ENCODE data around the gene ADAMTS2.

ADAMTS2 gene

DNA sequence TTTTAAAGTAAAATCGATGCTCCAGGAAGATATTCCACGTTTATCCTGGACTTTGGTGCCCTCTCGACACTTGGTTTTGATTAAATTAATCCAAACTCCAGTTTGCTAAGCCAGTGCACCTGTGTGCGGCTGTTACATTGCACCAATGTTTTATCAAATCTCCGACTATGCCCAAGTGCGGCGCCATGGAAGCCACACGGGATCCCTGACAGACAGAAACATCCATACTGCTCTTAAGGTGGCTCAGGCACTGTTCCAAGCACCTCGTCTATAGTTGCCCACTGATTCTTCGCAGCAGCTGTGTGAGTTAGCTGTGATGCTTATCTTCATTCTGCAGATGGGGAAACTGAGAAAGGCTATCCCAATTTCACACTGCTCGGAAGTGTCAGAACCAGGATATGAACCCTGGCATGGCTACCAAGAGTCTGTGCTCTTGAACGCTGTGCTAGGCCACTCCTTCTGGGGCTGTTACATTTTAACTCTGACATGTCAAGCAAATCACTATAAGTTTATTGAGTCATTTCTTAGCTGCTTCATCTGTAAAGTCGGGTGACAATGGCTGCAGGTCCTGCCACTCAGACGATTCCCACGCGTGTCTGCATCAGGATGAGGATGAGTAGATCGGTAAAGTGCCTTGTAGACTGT, 113.0 kb downstream of the ADAMTS2 start:
- peaks cover 3% of the 10 kb centered on the region for H3K9me3 ChIP-seq (ENCODE audit: insufficient read depth, low read length, severe bottlenecking)
- no peaks in the 10 kb centered on the region for H3K27me3 ChIP-seq (ENCODE audit: insufficient read depth, low read length, poor library complexity)
- H3K4me2 ChIP-seq (ENCODE audit: insufficient read depth, low read length) = no peak overlapping the region
- no peak overlapping the region for H3K4me3 ChIP-seq (ENCODE audit: low read depth in 1 of 2, low read length in 2 of 2)
- no peaks in the 10 kb centered on the region for H3K4me1 ChIP-seq (ENCODE audit: insufficient read depth, low read length)
- TF ChIP-seq CTCF (IDR thresholded peaks at IDR 0.05; ENCODE audit: borderline replicate concordance, extremely low read depth, low read length, poor library complexity, severe bottlenecking) = no peak
- no peak for TF ChIP-seq EZH2 (IDR thresholded peaks at IDR 0.05; ENCODE audit: borderline replicate concordance, low read depth, low read length, severe bottlenecking)
- ATAC-seq (ENCODE audit: insufficient read depth, low read depth) (no peak), DNase-seq (no peak)
- no peak overlapping the region for H2AFZ ChIP-seq (ENCODE audit: low read depth, low read length)
- no peak overlapping the region for H3K9ac ChIP-seq (ENCODE audit: low read depth, low read length)
- no peaks in the 10 kb centered on the region for H3K79me2 ChIP-seq (ENCODE audit: insufficient read depth, low read length)
- no peak overlapping the region for H3K27ac ChIP-seq (ENCODE audit: low read length)
- H3K36me3 ChIP-seq (ENCODE audit: insufficient read depth, low read length) = no peaks in the 10 kb centered on the region
- no peaks in the 10 kb centered on the region for H4K20me1 ChIP-seq (ENCODE audit: insufficient read depth, low read length)

DNA sequence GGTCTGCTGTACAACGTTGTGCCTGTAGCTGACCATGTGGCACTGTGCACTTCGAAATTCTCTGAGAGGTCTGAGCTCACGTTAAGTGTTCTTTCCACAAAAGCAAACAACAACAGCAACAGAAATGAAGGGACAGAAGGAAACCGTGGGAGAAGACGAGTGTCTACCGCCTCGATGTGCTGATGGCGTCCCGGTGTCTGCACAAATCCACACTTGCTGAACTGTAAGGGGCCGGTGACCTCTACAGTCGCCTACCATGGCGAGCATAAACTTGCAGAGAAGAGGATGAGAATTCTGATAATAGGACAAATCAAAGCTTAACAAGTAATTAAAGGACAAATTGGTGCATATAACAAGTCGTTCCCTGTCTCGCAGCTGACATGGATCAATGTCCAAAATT, 114.0 kb downstream of the ADAMTS2 start:
- Histone ChIP-seq H2AFZ (ENCODE audit: low read depth, low read length) (no peak overlapping the region), H3K9ac (ENCODE audit: low read depth, low read length) (no peak overlapping the region), H3K4me3 (ENCODE audit: low read depth in 1 of 2, low read length in 2 of 2) (no peak overlapping the region), H3K79me2 (ENCODE audit: insufficient read depth, low read length) (no peaks in the 10 kb centered on the region), H3K27me3 (ENCODE audit: insufficient read depth, low read length, poor library complexity) (no peaks in the 10 kb centered on the region), H3K4me1 (ENCODE audit: insufficient read depth, low read length) (no peaks in the 10 kb centered on the region), H3K27ac (ENCODE audit: low read length) (no peak overlapping the region), H3K36me3 (ENCODE audit: insufficient read depth, low read length) (no peaks in the 10 kb centered on the region), H4K20me1 (ENCODE audit: insufficient read depth, low read length) (no peaks in the 10 kb centered on the region), H3K9me3 (ENCODE audit: insufficient read depth, low read length, severe bottlenecking) (no peaks in the 10 kb centered on the region), H3K4me2 (ENCODE audit: insufficient read depth, low read length) (no peak overlapping the region)
- no peak for ATAC-seq (ENCODE audit: insufficient read depth, low read depth)
- no peak for DNase-seq
- TF ChIP-seq EZH2 (IDR thresholded peaks at IDR 0.05; ENCODE audit: borderline replicate concordance, low read depth, low read length, severe bottlenecking) (no peak), CTCF (IDR thresholded peaks at IDR 0.05; ENCODE audit: borderline replicate concordance, extremely low read depth, low read length, poor library complexity, severe bottlenecking) (no peak)

DNA sequence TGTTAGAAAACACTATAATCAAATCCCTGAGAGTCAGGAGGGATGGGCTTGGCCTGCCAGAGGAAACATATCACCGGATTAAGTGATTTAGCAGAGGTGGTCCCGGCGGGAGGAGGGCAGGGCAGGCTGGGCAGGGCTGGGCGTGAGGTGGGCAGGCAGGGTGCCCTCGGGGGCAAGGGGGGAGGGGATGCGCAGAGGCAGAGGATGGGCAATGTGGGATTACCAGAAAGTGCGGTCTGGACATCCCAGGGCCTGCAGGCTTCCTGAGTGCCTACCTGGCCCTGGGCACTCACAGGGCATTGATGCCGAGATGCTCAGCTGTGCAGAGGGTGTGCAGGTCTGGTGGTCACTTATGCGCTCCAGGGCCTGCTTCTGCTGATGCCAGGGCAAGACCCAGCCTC, 115.2 kb downstream of the ADAMTS2 start:
- H3K36me3 ChIP-seq (ENCODE audit: insufficient read depth, low read length) = no peaks in the 10 kb centered on the region
- no peak overlapping the region for H2AFZ ChIP-seq (ENCODE audit: low read depth, low read length)
- H3K9me3 ChIP-seq (ENCODE audit: insufficient read depth, low read length, severe bottlenecking) = no peaks in the 10 kb centered on the region
- no peak overlapping the region for H3K4me3 ChIP-seq (ENCODE audit: low read depth in 1 of 2, low read length in 2 of 2)
- no peaks in the 10 kb centered on the region for H3K4me1 ChIP-seq (ENCODE audit: insufficient read depth, low read length)
- H3K27ac ChIP-seq (ENCODE audit: low read length) = no peak overlapping the region
- H4K20me1 ChIP-seq (ENCODE audit: insufficient read depth, low read length) = no peaks in the 10 kb centered on the region
- no peak overlapping the region for H3K4me2 ChIP-seq (ENCODE audit: insufficient read depth, low read length)
- no peak for TF ChIP-seq CTCF (IDR thresholded peaks at IDR 0.05; ENCODE audit: borderline replicate concordance, extremely low read depth, low read length, poor library complexity, severe bottlenecking)
- H3K79me2 ChIP-seq (ENCODE audit: insufficient read depth, low read length) = no peaks in the 10 kb centered on the region
- H3K27me3 ChIP-seq (ENCODE audit: insufficient read depth, low read length, poor library complexity) = no peaks in the 10 kb centered on the region
- ATAC-seq (ENCODE audit: insufficient read depth, low read depth) (no peak), DNase-seq (no peak)
- H3K9ac ChIP-seq (ENCODE audit: low read depth, low read length) = no peak overlapping the region

All from DND-41 (cell line).